HL-60 (cell line): ENCODE measurements around the gene ABI3BP.

Experiments
- DNase-seq, 2 experiments: peaks; one replicate each; pipeline ENCODE4 v3.0.0-alpha.2; 2010 to 2020; ENCODE audit warnings: low read depth in 1 of 2, low spot score in 1 of 2
- H3K27ac ChIP-seq: fragments of 250-450 bp; sonication (Bioruptor Pico); replicated peaks from 2 replicates; pipeline ENCODE4 v1.5.1; 2020; ENCODE audit warnings: mild to moderate bottlenecking, moderate library complexity
- H3K27me3 ChIP-seq: fragments of 250-450 bp; sonication (Bioruptor Pico); 2 replicates; pipeline ENCODE4 v1.5.1; 2021; ENCODE audit warnings: mild to moderate bottlenecking, moderate library complexity; ENCODE audit not compliant: insufficient read depth, poor library complexity, severe bottlenecking
- H3K4me3 ChIP-seq: replicated peaks from 2 replicates; pipeline ENCODE4 v1.5.1; 2011; ENCODE audit warnings: mild to moderate bottlenecking, control low read depth, low read length; ENCODE audit not compliant: insufficient read depth
- CTCF ChIP-seq: IDR thresholded peaks from one replicate; pipeline ENCODE4 v1.5.1; 2011; ENCODE audit warnings: low read length, control low read depth, inconsistent platforms; ENCODE audit not compliant: insufficient read depth
- GABPA ChIP-seq: IDR thresholded peaks from 2 replicates; pipeline ENCODE4 v1.6.1; 2012; ENCODE audit warnings: low read depth
- POLR2AphosphoS5 ChIP-seq: IDR thresholded peaks from 2 replicates; pipeline ENCODE4 v1.6.1; 2012; ENCODE audit warnings: low read depth
- REST ChIP-seq: IDR thresholded peaks from 2 replicates; pipeline ENCODE4 v1.6.1; 2012; ENCODE audit warnings: low read depth; ENCODE audit not compliant: insufficient replicate concordance
- SPI1 ChIP-seq: IDR thresholded peaks from 2 replicates; pipeline ENCODE4 v1.6.1; 2012; ENCODE audit warnings: low read depth, mild to moderate bottlenecking, borderline replicate concordance

The ABI3BP gene

GRCh38 chr3:100852840-100853239, 140.4 kb downstream of the ABI3BP start:
- TF ChIP-seq CTCF (no peak), REST (no peak), GABPA (no peak), POLR2AphosphoS5 (no peak), SPI1 (no peak)
- DNase-seq = no peak
- Histone ChIP-seq H3K27ac (no peak overlapping the region), H3K4me3 (no peak overlapping the region), H3K27me3 (no peaks in the 10 kb centered on the region)

- Histone ChIP-seq H3K27me3 (no peaks in the 10 kb centered on the region), H3K27ac (no peak overlapping the region), H3K4me3 (no peak overlapping the region)
- TF ChIP-seq CTCF (no peak), GABPA (no peak), REST (no peak), POLR2AphosphoS5 (no peak), SPI1 (no peak)
- no peak for DNase-seq
Observed at GRCh38 chr3:100850701-100851100, 142.5 kb downstream of the ABI3BP start.

GRCh38 chr3:100850156-100850555, 143.1 kb downstream of the ABI3BP start:
- TF ChIP-seq CTCF (no peak), POLR2AphosphoS5 (no peak), GABPA (no peak), SPI1 (no peak), REST (no peak)
- H3K4me3 ChIP-seq = no peak overlapping the region
- no peaks in the 10 kb centered on the region for H3K27me3 ChIP-seq
- H3K27ac ChIP-seq = no peak overlapping the region
- DNase-seq = no peak
